Measurements from ENCODE around the gene EYS. TPM values are rescaled to one million over a fixed set of nuclear protein-coding genes. Genes with fewer than 3 reads are reported as not detected.
A peak's percentile ranks its signal among the peaks of the same experiment; 100 is the strongest.
"Not testable (repeated sequence)": the region's sequence is repeated elsewhere in the genome, so short reads cannot be mapped to it uniquely, and the experiment has no call there.

The EYS gene
- total RNA-seq, 1 donor from 2014 or later: not detected

- no peak for ATAC-seq
Observed at GRCh38 chr6:63759605-63760105, 1947.4 kb downstream of the EYS start.

- no peak for ATAC-seq
Observed at GRCh38 chr6:63757826-63758225, 1949.2 kb downstream of the EYS start.

- not testable (repeated sequence) for ATAC-seq
Observed at GRCh38 chr6:63757275-63757674, 1949.8 kb downstream of the EYS start.

GRCh38 chr6:63750400-63750799 is 1956.6 kb downstream of the EYS start:
- ATAC-seq: no peak

GRCh38 chr6:63745784-63746183 is 1961.2 kb downstream of the EYS start:
- ATAC-seq: no peak

GRCh38 chr6:63744810-63745209 is 1962.2 kb downstream of the EYS start:
- no peak for ATAC-seq

- ATAC-seq: no peak
Observed at GRCh38 chr6:63743691-63744090, 1963.3 kb downstream of the EYS start.

- peak; percentile 18 for ATAC-seq
Observed at GRCh38 chr6:63742060-63742459, 1965.0 kb downstream of the EYS start.

GRCh38 chr6:63740709-63741108 is 1966.3 kb downstream of the EYS start:
- peak; percentile 36 for ATAC-seq

GRCh38 chr6:63739094-63739687 is 1967.8 kb downstream of the EYS start:
- ATAC-seq: no peak

GRCh38 chr6:63738190-63738589 is 1968.8 kb downstream of the EYS start:
- not testable (repeated sequence) for ATAC-seq

GRCh38 chr6:63734923-63735322 is 1972.1 kb downstream of the EYS start:
- ATAC-seq: no peak

- ATAC-seq: peak; percentile 64
Observed at GRCh38 chr6:63732336-63732735, 1974.7 kb downstream of the EYS start.

GRCh38 chr6:63731930-63732329 is 1975.1 kb downstream of the EYS start:
- ATAC-seq: no peak

GRCh38 chr6:63730311-63730710 is 1976.7 kb downstream of the EYS start:
- no peak for ATAC-seq

- no peak for ATAC-seq
Observed at GRCh38 chr6:63724721-63725120, 1982.3 kb downstream of the EYS start.

- ATAC-seq: no peak
Observed at GRCh38 chr6:63721181-63721580, 1985.8 kb downstream of the EYS start.

- ATAC-seq: no peak
Observed at GRCh38 chr6:63716169-63716568, 1990.9 kb downstream of the EYS start.

GRCh38 chr6:63714091-63714490 is 1992.9 kb downstream of the EYS start:
- ATAC-seq: no peak

GRCh38 chr6:63713332-63713731 is 1993.7 kb downstream of the EYS start:
- ATAC-seq: no peak

GRCh38 chr6:63709148-63709547 is 1997.9 kb downstream of the EYS start:
- ATAC-seq: no peak

GRCh38 chr6:63708631-63709030 is 1998.4 kb downstream of the EYS start:
- no peak for ATAC-seq

- no peak for ATAC-seq
Observed at GRCh38 chr6:63706630-63707029, 2000.4 kb downstream of the EYS start.

GRCh38 chr6:63705707-63706106 is 2001.3 kb downstream of the EYS start:
- no peak for ATAC-seq

- no peak for ATAC-seq
Observed at GRCh38 chr6:63690221-63690620, 2016.8 kb downstream of the EYS start.

Data from esophagus mucosa (tissue), 1 donor.